ENCODE results near the gene SIPA1L2.
A peak's percentile ranks its signal among the peaks of the same experiment; 100 is the strongest.

SIPA1L2 gene

GRCh38 chr1:232624546-232625281 lies 5.2 kb downstream of the SIPA1L2 start:
- TF ChIP-seq CEBPB (IDR thresholded peaks at IDR 0.05) (no peak), FOXM1 (IDR thresholded peaks at IDR 0.05; ENCODE audit: borderline replicate concordance, low read depth) (no peak), TCF12 (IDR thresholded peaks at IDR 0.05; ENCODE audit: low read depth) (no peak), REST (IDR thresholded peaks at IDR 0.05; ENCODE audit: low read depth) (no peak), USF1 (IDR thresholded peaks at IDR 0.05) (no peak), ZBTB7A (IDR thresholded peaks at IDR 0.05; ENCODE audit: low read depth) (no peak), TEAD4 (IDR thresholded peaks at IDR 0.05) (no peak), CREB1 (IDR thresholded peaks at IDR 0.05; ENCODE audit: low read depth) (no peak), EP300 (IDR thresholded peaks at IDR 0.05; ENCODE audit: borderline replicate concordance) (no peak), YY1 (IDR thresholded peaks at IDR 0.05; ENCODE audit: low read depth) (no peak), NFIC (IDR thresholded peaks at IDR 0.05) (no peak), MAX (IDR thresholded peaks at IDR 0.05) (no peak), TAF1 (IDR thresholded peaks at IDR 0.05; ENCODE audit: low read depth) (no peak), RAD21 (IDR thresholded peaks at IDR 0.05; ENCODE audit: low read depth) (no peak), EGR1 (IDR thresholded peaks at IDR 0.05) (no peak)

- TF ChIP-seq EGR1 (IDR thresholded peaks at IDR 0.05) = no peak
- no peak for TF ChIP-seq TAF1 (IDR thresholded peaks at IDR 0.05; ENCODE audit: low read depth)
- TF ChIP-seq TEAD4 (IDR thresholded peaks at IDR 0.05) = peak; percentile 65
Observed at GRCh38 chr1:232622981-232623380, 7.0 kb downstream of the SIPA1L2 start.

- TF ChIP-seq EP300 (IDR thresholded peaks at IDR 0.05; ENCODE audit: borderline replicate concordance) (no peak), CREB1 (IDR thresholded peaks at IDR 0.05; ENCODE audit: low read depth) (no peak), YY1 (IDR thresholded peaks at IDR 0.05; ENCODE audit: low read depth) (no peak), NFIC (IDR thresholded peaks at IDR 0.05) (no peak), ZBTB7A (IDR thresholded peaks at IDR 0.05; ENCODE audit: low read depth) (no peak), EGR1 (IDR thresholded peaks at IDR 0.05) (no peak), TEAD4 (IDR thresholded peaks at IDR 0.05) (no peak), TAF1 (IDR thresholded peaks at IDR 0.05; ENCODE audit: low read depth) (no peak), USF1 (IDR thresholded peaks at IDR 0.05) (no peak), MAX (IDR thresholded peaks at IDR 0.05) (no peak), REST (IDR thresholded peaks at IDR 0.05; ENCODE audit: low read depth) (no peak), RAD21 (IDR thresholded peaks at IDR 0.05; ENCODE audit: low read depth) (no peak), FOXM1 (IDR thresholded peaks at IDR 0.05; ENCODE audit: borderline replicate concordance, low read depth) (no peak)
Observed at GRCh38 chr1:232622378-232622777, 7.6 kb downstream of the SIPA1L2 start.

- TF ChIP-seq NFIC (IDR thresholded peaks at IDR 0.05) (no peak), MAX (IDR thresholded peaks at IDR 0.05) (no peak), EP300 (IDR thresholded peaks at IDR 0.05; ENCODE audit: borderline replicate concordance) (no peak), REST (IDR thresholded peaks at IDR 0.05; ENCODE audit: low read depth) (no peak), YY1 (IDR thresholded peaks at IDR 0.05; ENCODE audit: low read depth) (no peak), TEAD4 (IDR thresholded peaks at IDR 0.05) (no peak), RAD21 (IDR thresholded peaks at IDR 0.05; ENCODE audit: low read depth) (no peak), EGR1 (IDR thresholded peaks at IDR 0.05) (no peak), CEBPB (IDR thresholded peaks at IDR 0.05) (no peak), ZBTB7A (IDR thresholded peaks at IDR 0.05; ENCODE audit: low read depth) (no peak), FOXM1 (IDR thresholded peaks at IDR 0.05; ENCODE audit: borderline replicate concordance, low read depth) (no peak), TCF12 (IDR thresholded peaks at IDR 0.05; ENCODE audit: low read depth) (no peak), USF1 (IDR thresholded peaks at IDR 0.05) (no peak), CREB1 (IDR thresholded peaks at IDR 0.05; ENCODE audit: low read depth) (no peak), TAF1 (IDR thresholded peaks at IDR 0.05; ENCODE audit: low read depth) (no peak)
Observed at GRCh38 chr1:232621050-232621449, 8.9 kb downstream of the SIPA1L2 start.
